ENCODE data around the gene CCND3.

GRCh38 chr6:41914869-41915530 lies 26.6 kb downstream of the CCND3 start:
- TF ChIP-seq CTCF (conservative IDR thresholded peaks at IDR 0.05; ENCODE audit: low read length) (no peak), EZH2phosphoT487 (IDR thresholded peaks at IDR 0.05; ENCODE audit: borderline replicate concordance) (no peak)

All from Loucy (cell line).